ENCODE data around the gene DLEC1. TPM values are rescaled to one million over a fixed set of nuclear protein-coding genes. Genes with fewer than 3 reads are reported as not detected.

Gene DLEC1
- total RNA-seq, 4 donors from 2014 or later = 0.19 to 0.42 (median 0.37) TPM

DNA sequence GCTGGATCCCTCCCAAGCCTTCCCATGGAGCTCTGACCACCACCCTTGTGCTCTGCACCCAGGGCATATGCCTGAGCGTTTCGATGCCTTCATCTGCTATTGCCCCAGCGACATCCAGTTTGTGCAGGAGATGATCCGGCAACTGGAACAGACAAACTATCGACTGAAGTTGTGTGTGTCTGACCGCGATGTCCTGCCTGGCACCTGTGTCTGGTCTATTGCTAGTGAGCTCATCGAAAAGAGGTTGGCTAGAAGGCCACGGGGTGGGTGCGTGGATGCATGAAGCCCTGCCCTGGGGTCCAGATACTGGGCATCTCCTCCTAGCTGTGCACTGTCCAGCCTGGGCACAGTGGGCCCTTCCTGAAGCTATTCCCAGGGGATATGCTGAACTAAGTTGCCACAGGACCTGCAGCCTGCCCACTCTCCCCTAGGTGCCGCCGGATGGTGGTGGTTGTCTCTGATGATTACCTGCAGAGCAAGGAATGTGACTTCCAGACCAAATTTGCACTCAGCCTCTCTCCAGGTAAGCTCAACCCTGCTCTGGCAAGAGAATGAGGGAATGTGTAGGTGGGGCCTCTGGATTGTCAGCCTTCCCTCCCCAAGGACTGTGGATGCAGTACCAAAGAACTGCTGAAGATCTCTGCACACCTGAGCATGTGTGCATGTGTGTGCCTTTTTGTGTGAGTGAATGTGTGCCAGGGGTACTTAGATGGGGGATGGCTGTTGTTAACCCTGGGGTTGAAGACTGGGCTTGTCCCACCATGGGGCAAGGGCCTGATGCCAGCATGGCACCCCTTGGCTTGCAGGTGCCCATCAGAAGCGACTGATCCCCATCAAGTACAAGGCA lies 101.5 kb downstream of the DLEC1 start:
- TF ChIP-seq, protein P1, sequence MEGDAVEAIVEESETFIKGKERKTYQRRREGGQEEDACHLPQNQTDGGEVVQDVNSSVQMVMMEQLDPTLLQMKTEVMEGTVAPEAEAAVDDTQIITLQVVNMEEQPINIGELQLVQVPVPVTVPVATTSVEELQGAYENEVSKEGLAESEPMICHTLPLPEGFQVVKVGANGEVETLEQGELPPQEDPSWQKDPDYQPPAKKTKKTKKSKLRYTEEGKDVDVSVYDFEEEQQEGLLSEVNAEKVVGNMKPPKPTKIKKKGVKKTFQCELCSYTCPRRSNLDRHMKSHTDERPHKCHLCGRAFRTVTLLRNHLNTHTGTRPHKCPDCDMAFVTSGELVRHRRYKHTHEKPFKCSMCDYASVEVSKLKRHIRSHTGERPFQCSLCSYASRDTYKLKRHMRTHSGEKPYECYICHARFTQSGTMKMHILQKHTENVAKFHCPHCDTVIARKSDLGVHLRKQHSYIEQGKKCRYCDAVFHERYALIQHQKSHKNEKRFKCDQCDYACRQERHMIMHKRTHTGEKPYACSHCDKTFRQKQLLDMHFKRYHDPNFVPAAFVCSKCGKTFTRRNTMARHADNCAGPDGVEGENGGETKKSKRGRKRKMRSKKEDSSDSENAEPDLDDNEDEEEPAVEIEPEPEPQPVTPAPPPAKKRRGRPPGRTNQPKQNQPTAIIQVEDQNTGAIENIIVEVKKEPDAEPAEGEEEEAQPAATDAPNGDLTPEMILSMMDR (IDR thresholded peaks at IDR 0.05) = no peak
- no peak for TF ChIP-seq EP300 (IDR thresholded peaks at IDR 0.05)
- no peak for TF ChIP-seq POLR2A (IDR thresholded peaks at IDR 0.05; ENCODE audit: low read depth)
- TF ChIP-seq POLR2AphosphoS5 (IDR thresholded peaks at IDR 0.05) = no peak
- Histone ChIP-seq H3K9me3 (no peaks in the 10 kb centered on the region), H3K27me3 (no peaks in the 10 kb centered on the region), H3K27ac (replicated peaks in 1 of 4) (no peak overlapping the region), H3K4me3 (no peak overlapping the region), H3K36me3 (peaks cover 0 to 26% (median 18%) of the 10 kb centered on the region in 4 donors), H3K4me1 (peaks cover 23 to 39% (median 36%) of the 10 kb centered on the region in 4 donors)
- WGBS = 100% methylated on average over 3 of the region's 13 CpGs
- no peak for DNase-seq (ENCODE audit: extremely low spot score)
- intact Hi-C loops (cut with DNase I) = no loop called here

- no peak overlapping the region for H3K27ac ChIP-seq (replicated peaks in 1 of 4)
- peaks cover 17 to 31% (median 29%) of the 10 kb centered on the region in 4 donors for H3K4me1 ChIP-seq
- intact Hi-C loops (cut with DNase I) = no loop called here
- H3K9me3 ChIP-seq = no peaks in the 10 kb centered on the region
- no peak for DNase-seq (ENCODE audit: extremely low spot score)
- no peak for TF ChIP-seq EP300 (IDR thresholded peaks at IDR 0.05)
- TF ChIP-seq POLR2A (IDR thresholded peaks at IDR 0.05; ENCODE audit: low read depth) = no peak
- TF ChIP-seq, protein P1 (IDR thresholded peaks at IDR 0.05) = no peak
- no peak for TF ChIP-seq POLR2AphosphoS5 (IDR thresholded peaks at IDR 0.05)
- no peaks in the 10 kb centered on the region for H3K27me3 ChIP-seq
- peaks cover 0 to 26% (median 18%) of the 10 kb centered on the region in 4 donors for H3K36me3 ChIP-seq
- H3K4me3 ChIP-seq = no peak overlapping the region
- 92% methylated on average over 7 of the region's 7 CpGs for WGBS
These were observed 102.4 kb downstream of the DLEC1 start for GRCh38 chr3:38141173-38141951.

DNA sequence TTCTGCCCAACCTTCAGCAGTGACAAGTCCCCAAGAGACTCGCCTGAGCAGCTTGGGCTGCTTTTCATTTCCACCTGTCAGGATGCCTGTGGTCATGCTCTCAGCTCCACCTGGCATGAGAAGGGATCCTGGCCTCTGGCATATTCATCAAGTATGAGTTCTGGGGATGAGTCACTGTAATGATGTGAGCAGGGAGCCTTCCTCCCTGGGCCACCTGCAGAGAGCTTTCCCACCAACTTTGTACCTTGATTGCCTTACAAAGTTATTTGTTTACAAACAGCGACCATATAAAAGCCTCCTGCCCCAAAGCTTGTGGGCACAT lies 102.9 kb downstream of the DLEC1 start:
- intact Hi-C loops (cut with DNase I) = no loop called here
- Histone ChIP-seq H3K9me3 (peaks cover 0 to 1% (median 0%) of the 10 kb centered on the region in 4 donors), H3K27me3 (no peaks in the 10 kb centered on the region), H3K36me3 (peaks cover 0 to 26% (median 18%) of the 10 kb centered on the region in 4 donors), H3K4me1 (peaks cover 17 to 31% (median 29%) of the 10 kb centered on the region in 4 donors), H3K4me3 (no peak overlapping the region), H3K27ac (replicated peaks in 1 of 4) (no peak overlapping the region)
- DNase-seq (ENCODE audit: extremely low spot score) = no peak
- 92% methylated on average over 2 of the region's 2 CpGs for WGBS
- TF ChIP-seq EP300 (IDR thresholded peaks at IDR 0.05) (no peak), POLR2AphosphoS5 (IDR thresholded peaks at IDR 0.05) (no peak), POLR2A (IDR thresholded peaks at IDR 0.05; ENCODE audit: low read depth) (no peak)
- TF ChIP-seq, protein P1 (IDR thresholded peaks at IDR 0.05) = no peak

DNA sequence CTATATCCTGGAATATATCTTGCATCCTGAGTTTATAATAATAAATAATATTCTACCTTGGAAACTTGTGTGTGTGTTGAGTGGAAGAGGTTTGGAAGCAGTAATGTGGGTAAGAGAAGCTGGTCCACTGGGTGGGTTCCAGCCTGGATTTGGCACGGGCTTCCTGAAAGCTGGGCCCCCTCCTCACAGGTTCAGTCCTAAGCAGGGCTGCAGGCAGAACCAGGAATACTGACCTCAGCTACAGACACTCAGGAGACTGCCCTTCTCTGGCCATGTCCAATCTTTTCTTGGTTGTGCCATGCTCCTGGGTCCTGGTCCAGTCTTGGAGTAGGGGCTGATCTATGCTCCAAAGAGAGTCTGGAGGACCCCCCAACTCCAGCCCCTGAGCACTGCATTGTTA lies 104.0 kb downstream of the DLEC1 start:
- no peak overlapping the region for H3K27ac ChIP-seq (replicated peaks in 1 of 4)
- WGBS = 75% methylated on average over 1 of the region's 1 CpG
- TF ChIP-seq EP300 (IDR thresholded peaks at IDR 0.05) = no peak
- TF ChIP-seq POLR2A (IDR thresholded peaks at IDR 0.05; ENCODE audit: low read depth) = no peak
- no peak for TF ChIP-seq POLR2AphosphoS5 (IDR thresholded peaks at IDR 0.05)
- TF ChIP-seq, protein P1 (IDR thresholded peaks at IDR 0.05) = no peak
- H3K4me1 ChIP-seq = peaks cover 13 to 25% (median 24%) of the 10 kb centered on the region in 4 donors
- no peak for DNase-seq (ENCODE audit: extremely low spot score)
- intact Hi-C loops (cut with DNase I) = no loop called here
- peaks cover 0 to 5% (median 0%) of the 10 kb centered on the region in 4 donors for H3K9me3 ChIP-seq
- H3K36me3 ChIP-seq = peaks cover 0 to 26% (median 18%) of the 10 kb centered on the region in 4 donors
- no peaks in the 10 kb centered on the region for H3K27me3 ChIP-seq
- no peak overlapping the region for H3K4me3 ChIP-seq

Measured in esophagus muscularis mucosa (tissue), 4 donors.